GM12891 (cell line): ENCODE data around the gene ZNF292.

ENCODE experiments used
- POLR2A ChIP-seq: IDR thresholded peaks from 2 replicates; pipeline ENCODE4 v1.6.1; 2011; ENCODE audit warnings: low read depth, low read length, control low read depth
- POLR2AphosphoS5 ChIP-seq: IDR thresholded peaks from 2 replicates; pipeline ENCODE4 v1.6.1; 2011; ENCODE audit warnings: low read depth, low read length, control low read depth
- SPI1 ChIP-seq: IDR thresholded peaks from 2 replicates; pipeline ENCODE4 v1.6.1; 2011; ENCODE audit warnings: low read depth, low read length, control low read depth
- TAF1 ChIP-seq: IDR thresholded peaks from 2 replicates; pipeline ENCODE4 v1.6.1; 2011; ENCODE audit warnings: low read depth, low read length, control low read depth

DNA sequence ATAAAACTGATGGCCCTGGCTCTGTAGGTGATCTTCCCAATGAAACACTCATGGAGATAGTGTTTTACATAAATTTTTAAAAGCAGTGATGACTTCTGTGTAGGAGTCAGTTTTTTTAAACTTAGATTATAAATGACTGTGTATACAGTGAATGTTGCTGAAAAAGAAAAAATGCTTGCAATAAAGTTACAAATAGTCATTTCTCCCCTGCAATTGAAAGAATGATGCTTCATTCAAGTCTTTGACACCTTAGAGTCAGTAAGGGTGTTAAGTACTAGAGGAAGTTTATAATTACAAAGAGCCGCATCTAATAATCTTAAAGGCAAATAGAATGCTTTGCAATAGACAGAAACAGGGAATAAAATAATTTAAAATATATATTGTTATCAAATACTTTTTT is 27.6 kb downstream of the ZNF292 start:
- TF ChIP-seq POLR2A (no peak), POLR2AphosphoS5 (no peak), TAF1 (no peak), SPI1 (no peak)
